GM12878 (cell line): ENCODE data around the gene RBMS1.
"Not testable (repeated sequence)": the region's sequence is repeated elsewhere in the genome, so short reads cannot be mapped to it uniquely, and the experiment has no call there.

Experiments used
- ATF3 ChIP-seq: IDR thresholded peaks from 2 replicates; pipeline ENCODE4 v1.6.1; 2011; ENCODE audit warnings: low read depth, mild to moderate bottlenecking, low read length, moderate library complexity, borderline replicate concordance; ENCODE audit errors: extremely low read depth
- CTCF ChIP-seq, 3 experiments: IDR thresholded peaks in 2 of 3; conservative IDR thresholded peaks in 1 of 3; 2 replicates each; pipeline ENCODE4 v1.5.1; 2011; ENCODE audit warnings: low read depth in 3 of 3, low read length in 3 of 3, mild to moderate bottlenecking in 3 of 3, control low read depth in 2 of 3, moderate library complexity in 2 of 3, inconsistent platforms in 1 of 3, mixed read lengths in 1 of 3; ENCODE audit not compliant: control insufficient read depth in 2 of 3, insufficient read depth in 1 of 3; ENCODE audit errors: extremely low read depth in 1 of 3
- NR2F1 ChIP-seq: fragments of 450-650 bp; conservative IDR thresholded peaks from 2 replicates; pipeline ENCODE4 v1.6.1; 2017; ENCODE audit warnings: mild to moderate bottlenecking
- POLR2A ChIP-seq: IDR thresholded peaks from 2 replicates; pipeline ENCODE4 v1.6.1; 2011; ENCODE audit warnings: low read depth, mild to moderate bottlenecking, low read length
- RAD21 ChIP-seq: IDR thresholded peaks from 2 replicates; pipeline ENCODE4 v1.6.1; 2011; ENCODE audit warnings: mild to moderate bottlenecking, low read depth, low read length, moderate library complexity; ENCODE audit not compliant: insufficient read depth
- SPI1 ChIP-seq: IDR thresholded peaks from 2 replicates; pipeline ENCODE4 v1.6.1; 2011; ENCODE audit warnings: low read depth, mild to moderate bottlenecking, low read length, moderate library complexity, borderline replicate concordance; ENCODE audit not compliant: insufficient read depth
- SREBF1 ChIP-seq: IDR thresholded peaks from 2 replicates; pipeline ENCODE4 v1.6.1; 2012; ENCODE audit warnings: mild to moderate bottlenecking, low read length
- TCF7 ChIP-seq: IDR thresholded peaks from 2 replicates; pipeline ENCODE4 v1.6.1; 2014; ENCODE audit warnings: antibody characterized with exemption, borderline replicate concordance

- TF ChIP-seq POLR2A; NR2F1; TCF7; ATF3; SREBF1; RAD21; SPI1; CTCF (IDR thresholded peaks at IDR 0.05 in 2 of 3, conservative IDR thresholded peaks at IDR 0.05 in 1 of 3; ENCODE audit: control insufficient read depth in 2 of 3, extremely low read depth in 1 of 3, insufficient read depth in 1 of 3, low read depth in 3 of 3, low read length in 3 of 3): not testable (repeated sequence)
Observed at GRCh38 chr2:160448821-160449220, 44.8 kb downstream of the RBMS1 start.
